ENCODE data around the gene NTM.
"Not testable (repeated sequence)": the region's sequence is repeated elsewhere in the genome, so short reads cannot be mapped to it uniquely, and the experiment has no call there.

The NTM gene

GRCh38 chr11:132310390-132311375 is 940.3 kb downstream of the NTM start:
- no peak for DNase-seq (ENCODE audit: extremely low read depth in 1 of 2, low read depth in 1 of 2)

GRCh38 chr11:132311703-132312102 is 941.3 kb downstream of the NTM start:
- no peak for DNase-seq (ENCODE audit: extremely low read depth in 1 of 2, low read depth in 1 of 2)

- DNase-seq (ENCODE audit: extremely low read depth in 1 of 2, low read depth in 1 of 2), result no peak
Observed at GRCh38 chr11:132312161-132312560, 941.7 kb downstream of the NTM start.

- DNase-seq (ENCODE audit: extremely low read depth in 1 of 2, low read depth in 1 of 2), result no peak
Observed at GRCh38 chr11:132312701-132313111, 942.3 kb downstream of the NTM start.

GRCh38 chr11:132314911-132315455 is 944.6 kb downstream of the NTM start:
- DNase-seq (ENCODE audit: extremely low read depth in 1 of 2, low read depth in 1 of 2), result no peak

- DNase-seq (ENCODE audit: extremely low read depth in 1 of 2, low read depth in 1 of 2), result no peak
Observed at GRCh38 chr11:132315696-132316095, 945.3 kb downstream of the NTM start.

- no peak for DNase-seq (ENCODE audit: extremely low read depth in 1 of 2, low read depth in 1 of 2)
Observed at GRCh38 chr11:132318421-132319157, 948.2 kb downstream of the NTM start.

GRCh38 chr11:132319419-132319818 is 949.0 kb downstream of the NTM start:
- DNase-seq (ENCODE audit: extremely low read depth in 1 of 2, low read depth in 1 of 2), result not testable (repeated sequence)

- DNase-seq (ENCODE audit: extremely low read depth in 1 of 2, low read depth in 1 of 2), result no peak
Observed at GRCh38 chr11:132330515-132330914, 960.1 kb downstream of the NTM start.

GRCh38 chr11:132332521-132332920 is 962.1 kb downstream of the NTM start:
- DNase-seq (ENCODE audit: extremely low read depth in 1 of 2, low read depth in 1 of 2), result no peak

GRCh38 chr11:132334769-132335280 is 964.4 kb downstream of the NTM start:
- DNase-seq (ENCODE audit: extremely low read depth in 1 of 2, low read depth in 1 of 2), result no peak

GRCh38 chr11:132335311-132335710 is 964.9 kb downstream of the NTM start:
- no peak for DNase-seq (ENCODE audit: extremely low read depth in 1 of 2, low read depth in 1 of 2)

GRCh38 chr11:132336781-132337535 is 966.5 kb downstream of the NTM start:
- no peak for DNase-seq (ENCODE audit: extremely low read depth in 1 of 2, low read depth in 1 of 2)

- no peak for DNase-seq (ENCODE audit: extremely low read depth in 1 of 2, low read depth in 1 of 2)
Observed at GRCh38 chr11:132337819-132338416, 967.5 kb downstream of the NTM start.

GRCh38 chr11:132342408-132342807 is 972.0 kb downstream of the NTM start:
- DNase-seq (ENCODE audit: extremely low read depth in 1 of 2, low read depth in 1 of 2), result no peak

GRCh38 chr11:132343445-132344175 is 973.2 kb downstream of the NTM start:
- DNase-seq (ENCODE audit: extremely low read depth in 1 of 2, low read depth in 1 of 2), result no peak

- DNase-seq (ENCODE audit: extremely low read depth in 1 of 2, low read depth in 1 of 2), result no peak
Observed at GRCh38 chr11:132346558-132347148, 976.2 kb downstream of the NTM start.

GRCh38 chr11:132347156-132348090 is 977.0 kb downstream of the NTM start:
- DNase-seq (ENCODE audit: extremely low read depth in 1 of 2, low read depth in 1 of 2), result no peak

All from stimulated activated CD8-positive, alpha-beta memory T cell treated with anti-CD3 and anti-CD28 coated beads, Interleukin-7, amount 100 ng/mL, for 48 hours (primary cell).